Neural cell (in vitro differentiated cells): ENCODE measurements around the gene PDE4A. TPM values are rescaled to one million over a fixed set of nuclear protein-coding genes. Genes with fewer than 3 reads are reported as not detected.

ENCODE experiments used
- H2AFZ ChIP-seq: fragments of 200-600, 300-800 bp; sonication (generic), shearing (Covaris generic); 2 replicates; pipeline ENCODE4 v1.6.0; 2014; ENCODE audit warnings: low read depth, mild to moderate bottlenecking, antibody characterized with exemption, low read length, moderate library complexity
- H3F3A ChIP-seq: fragments of 200-600 bp; shearing (Covaris generic); 2 replicates; pipeline ENCODE4 v1.6.1; 2016; ENCODE audit warnings: mild to moderate bottlenecking, moderate library complexity, mixed read lengths, antibody characterized with exemption, low read length; ENCODE audit not compliant: insufficient read depth, poor library complexity, severe bottlenecking
- H3K27ac ChIP-seq: fragments of 200-600, 300-800 bp; sonication (generic), shearing (Covaris generic); 2 replicates; pipeline ENCODE4 v1.5.1; 2014; ENCODE audit warnings: mild to moderate bottlenecking, low read length, moderate library complexity
- H3K27me3 ChIP-seq: fragments of 300-800, 200-600 bp; sonication (generic), shearing (Covaris generic); 2 replicates; pipeline ENCODE4 v1.6.0; 2014; ENCODE audit warnings: mild to moderate bottlenecking, low read depth, low read length, moderate library complexity; ENCODE audit not compliant: insufficient read depth
- H3K36me3 ChIP-seq: fragments of 300-800, 200-600 bp; sonication (generic), shearing (Covaris generic); 2 replicates; pipeline ENCODE4 v1.5.1; 2014; ENCODE audit warnings: mild to moderate bottlenecking, antibody characterized with exemption, low read length, moderate library complexity; ENCODE audit not compliant: insufficient read depth
- H3K4me2 ChIP-seq: fragments of 300-800, 200-600 bp; sonication (generic), shearing (Covaris generic); 2 replicates; pipeline ENCODE4 v1.6.0; 2014; ENCODE audit warnings: mild to moderate bottlenecking, low read length
- H3K4me3 ChIP-seq: fragments of 300-800, 200-600 bp; sonication (generic), shearing (Covaris generic); 2 replicates; pipeline ENCODE4 v1.5.1; 2014; ENCODE audit warnings: mild to moderate bottlenecking, low read length, moderate library complexity
- H3K79me2 ChIP-seq: fragments of 200-600 bp; shearing (Covaris generic); replicated peaks from 2 replicates; pipeline ENCODE4 v1.6.0; 2014; ENCODE audit warnings: mild to moderate bottlenecking, low read length, moderate library complexity; ENCODE audit not compliant: insufficient read depth
- H3K9ac ChIP-seq: fragments of 300-800, 200-600 bp; sonication (generic), shearing (Covaris generic); 2 replicates; pipeline ENCODE4 v1.6.1; 2016; ENCODE audit warnings: mild to moderate bottlenecking, low read length, mixed read lengths
- H3K9me2 ChIP-seq: fragments of 200-600 bp; shearing (Covaris generic); 2 replicates; pipeline ENCODE4 v1.6.1; 2016; ENCODE audit warnings: mild to moderate bottlenecking, low read length, mixed read lengths; ENCODE audit not compliant: insufficient read depth
- H3K9me3 ChIP-seq: fragments of 200-600, 300-800 bp; sonication (generic), shearing (Covaris generic); 2 replicates; pipeline ENCODE4 v1.6.1; 2016; ENCODE audit warnings: mild to moderate bottlenecking, mixed run types, low read length, moderate library complexity, mixed read lengths
- H4K20me1 ChIP-seq: fragments of 200-600 bp; shearing (Covaris generic); 2 replicates; pipeline ENCODE4 v1.6.1; 2016; ENCODE audit warnings: mild to moderate bottlenecking, mixed run types; ENCODE audit not compliant: insufficient read depth
- CTCF ChIP-seq: fragments of 450-650 bp; IDR thresholded peaks from 2 replicates; pipeline ENCODE4 v1.5.1; 2014; ENCODE audit warnings: antibody characterized with exemption, mild to moderate bottlenecking, moderate library complexity; ENCODE audit not compliant: poor library complexity, severe bottlenecking
- EP300 ChIP-seq: fragments of 450-650 bp; conservative IDR thresholded peaks from 2 replicates; pipeline ENCODE4 v1.6.1; 2014; ENCODE audit warnings: antibody characterized with exemption, mild to moderate bottlenecking, moderate library complexity; ENCODE audit not compliant: poor library complexity, severe bottlenecking
- EZH2 ChIP-seq: fragments of 200-600, 300-800 bp; shearing (Covaris generic), sonication (generic); IDR thresholded peaks from 2 replicates; pipeline ENCODE4 v1.6.1; 2014; ENCODE audit warnings: antibody characterized with exemption, low read length, borderline replicate concordance, mild to moderate bottlenecking; ENCODE audit not compliant: insufficient read depth, poor library complexity, severe bottlenecking
- MXI1 ChIP-seq: fragments of 450-650 bp; conservative IDR thresholded peaks from 2 replicates; pipeline ENCODE4 v1.6.1; 2014; ENCODE audit warnings: antibody characterized with exemption, mild to moderate bottlenecking; ENCODE audit not compliant: poor library complexity, severe bottlenecking
- POLR2AphosphoS5 ChIP-seq: IDR thresholded peaks from 2 replicates; pipeline ENCODE4 v1.6.1; 2012
- RAD21 ChIP-seq: fragments of 450-650 bp; conservative IDR thresholded peaks from 2 replicates; pipeline ENCODE4 v1.6.1; 2014; ENCODE audit warnings: antibody characterized with exemption, mild to moderate bottlenecking, moderate library complexity
- REST ChIP-seq: IDR thresholded peaks from 2 replicates; pipeline ENCODE4 v1.6.1; 2012; ENCODE audit warnings: borderline replicate concordance
- SMC3 ChIP-seq: fragments of 450-650 bp; conservative IDR thresholded peaks from 2 replicates; pipeline ENCODE4 v1.6.1; 2014; ENCODE audit warnings: antibody characterized with exemption, mild to moderate bottlenecking, moderate library complexity; ENCODE audit not compliant: poor library complexity
- TAF1 ChIP-seq: IDR thresholded peaks from 2 replicates; pipeline ENCODE4 v1.6.1; 2012; ENCODE audit warnings: low read depth
- polyA minus RNA-seq: library from RNA; depleted of rRNA, polyadenylated mRNA; stranded (reverse); fragments of >200 nt; gene quantifications from 2 replicates; pipeline ENCODE4 v1.2.3, GENCODE V29; 2014
- polyA plus RNA-seq: library from polyadenylated mRNA; depleted of rRNA; stranded (reverse); fragments of >200 nt; gene quantifications from 2 replicates; pipeline ENCODE4 v1.2.3, GENCODE V29; 2014

Gene PDE4A
- polyA plus RNA-seq (3.4 and 4.7 TPM in 2 replicates), polyA minus RNA-seq (4.9 and 8.0 TPM in 2 replicates)

DNA sequence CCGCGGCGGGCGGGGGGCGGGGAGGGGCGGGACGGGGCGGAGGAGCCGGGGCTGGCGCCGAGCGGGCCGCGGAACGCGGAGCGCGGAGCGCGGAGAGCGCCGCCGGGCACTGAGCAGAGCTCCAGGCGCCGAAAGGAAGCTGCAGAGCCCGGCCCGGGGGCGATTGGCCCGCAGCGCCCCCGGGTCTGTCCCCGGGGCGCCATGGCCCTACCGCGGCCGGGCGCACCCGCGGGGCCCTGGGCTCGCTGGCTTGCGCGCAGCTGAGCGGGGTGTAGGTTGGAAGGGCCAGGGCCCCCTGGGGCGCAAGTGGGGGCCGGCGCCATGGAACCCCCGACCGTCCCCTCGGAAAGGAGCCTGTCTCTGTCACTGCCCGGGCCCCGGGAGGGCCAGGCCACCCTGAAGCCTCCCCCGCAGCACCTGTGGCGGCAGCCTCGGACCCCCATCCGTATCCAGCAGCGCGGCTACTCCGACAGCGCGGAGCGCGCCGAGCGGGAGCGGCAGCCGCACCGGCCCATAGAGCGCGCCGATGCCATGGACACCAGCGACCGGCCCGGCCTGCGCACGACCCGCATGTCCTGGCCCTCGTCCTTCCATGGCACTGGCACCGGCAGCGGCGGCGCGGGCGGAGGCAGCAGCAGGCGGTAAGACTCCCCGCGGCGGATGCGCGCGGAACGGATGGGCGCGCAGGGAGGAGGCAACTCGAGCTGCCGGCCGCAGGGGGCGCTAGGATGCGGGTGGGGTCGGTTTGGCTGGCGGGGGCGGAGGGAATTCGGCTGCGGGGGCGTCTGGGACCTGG lies at the start of gene PDE4A:
Gene PDE4A, plus strand, starts transcription at position 95 of the 796 bp plus-strand sequence. Its CDS starts 227 bp downstream, at position 322.
- H3K36me3 ChIP-seq: no peaks in the 10 kb centered on the region
- H3K9me3 ChIP-seq: no peaks in the 10 kb centered on the region
- no peaks in the 10 kb centered on the region for H3K79me2 ChIP-seq
- H2AFZ ChIP-seq: no peak within 1 kb of the TSS
- H3K4me2 ChIP-seq: peak within 1 kb of the TSS; percentile 60
- H3F3A ChIP-seq: peaks cover 5% of the 10 kb centered on the region
- peak; percentile 68 for TF ChIP-seq POLR2AphosphoS5
- peak; percentile 63 for TF ChIP-seq CTCF
- no peak for TF ChIP-seq REST
- TF ChIP-seq SMC3: no peak
- no peak for TF ChIP-seq EP300
- no peak for TF ChIP-seq EZH2
- no peak for TF ChIP-seq RAD21
- TF ChIP-seq TAF1: no peak
- TF ChIP-seq MXI1: no peak
- H3K9ac ChIP-seq: peak within 1 kb of the TSS; percentile 50
- H3K27ac ChIP-seq: no peak within 1 kb of the TSS
- no peaks in the 10 kb centered on the region for H3K9me2 ChIP-seq
- H4K20me1 ChIP-seq: no peaks in the 10 kb centered on the region
- H3K4me3 ChIP-seq: peak within 1 kb of the TSS; percentile 71
- H3K27me3 ChIP-seq: peaks cover 97% of the 10 kb centered on the region

DNA sequence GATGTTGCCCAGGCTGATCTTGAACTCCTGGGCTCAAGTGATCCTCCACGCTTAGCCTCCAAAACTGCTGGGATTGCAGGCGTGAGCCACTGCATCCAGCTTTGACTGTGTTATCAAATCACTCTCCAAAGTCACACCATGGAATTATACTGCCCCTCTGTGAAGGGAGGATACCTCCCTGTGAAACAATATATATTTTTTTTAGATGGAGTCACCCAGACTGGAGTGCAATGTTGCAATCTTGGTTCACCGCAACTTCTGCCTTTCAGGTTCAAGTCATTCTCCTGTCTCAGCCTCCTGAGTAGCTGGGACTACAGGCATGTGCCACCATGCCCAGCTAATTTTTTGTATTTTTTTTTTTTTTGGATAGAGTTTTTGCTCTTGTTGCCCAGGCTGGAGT lies 47.6 kb upstream of the PDE4A start:
- no peaks in the 10 kb centered on the region for H3K36me3 ChIP-seq
- H3K9me2 ChIP-seq: no peaks in the 10 kb centered on the region
- no peak overlapping the region for H3K27ac ChIP-seq
- no peaks in the 10 kb centered on the region for H3K9me3 ChIP-seq
- H3K4me2 ChIP-seq: no peak overlapping the region
- no peaks in the 10 kb centered on the region for H3F3A ChIP-seq
- H3K9ac ChIP-seq: no peak overlapping the region
- no peak overlapping the region for H3K4me3 ChIP-seq
- H3K79me2 ChIP-seq: no peaks in the 10 kb centered on the region
- no peak for TF ChIP-seq EP300
- TF ChIP-seq EZH2: no peak
- no peak for TF ChIP-seq RAD21
- no peak for TF ChIP-seq TAF1
- no peak for TF ChIP-seq POLR2AphosphoS5
- no peak for TF ChIP-seq SMC3
- TF ChIP-seq CTCF: no peak
- TF ChIP-seq MXI1: no peak
- no peak for TF ChIP-seq REST
- H2AFZ ChIP-seq: no peak overlapping the region
- H3K27me3 ChIP-seq: no peaks in the 10 kb centered on the region
- H4K20me1 ChIP-seq: no peaks in the 10 kb centered on the region
